Measurements from ENCODE around the gene YWHAG. TPM values are rescaled to one million over a fixed set of nuclear protein-coding genes. Genes with fewer than 3 reads are reported as not detected.

The YWHAG gene
- total and polyA plus RNA-seq, 2 experiments from 2014 or later = 82.2 to 179 TPM

GRCh38 chr7:76369018-76369417 lies 10.2 kb upstream of the YWHAG start:
- no peak overlapping the region for H3K4me2 ChIP-seq
- H3K9me2 ChIP-seq (ENCODE audit: insufficient read depth) = no peaks in the 10 kb centered on the region
- no peaks in the 10 kb centered on the region for H3K36me3 ChIP-seq (ENCODE audit: insufficient read depth)
- DNase-seq (ENCODE audit: low spot score) (no peak), ATAC-seq (no peak)
- no peaks in the 10 kb centered on the region for H3K79me2 ChIP-seq (replicated peaks; ENCODE audit: insufficient read depth)
- Mint-ChIP-seq H3K9me3 (no peaks in the 10 kb centered on the region), H3K4me3 (no peak overlapping the region), H3K4me1 (peaks cover 18% of the 10 kb centered on the region), H3K36me3 (ENCODE audit: low read depth) (no peaks in the 10 kb centered on the region), H3K27me3 (ENCODE audit: insufficient read depth, low read depth, poor library complexity) (peaks cover 14% of the 10 kb centered on the region), H3K27ac (no peak overlapping the region)
- H3K27ac ChIP-seq (ENCODE audit: low read depth) = no peak overlapping the region
- no peak for TF ChIP-seq NANOG (IDR thresholded peaks at IDR 0.05; ENCODE audit: borderline replicate concordance)
- TF ChIP-seq CREB1 (CRISPR knock-in tag; IDR thresholded peaks at IDR 0.05; ENCODE audit: low read depth) = no peak
- no peak for TF ChIP-seq POLR2AphosphoS5 (IDR thresholded peaks at IDR 0.05; ENCODE audit: low read depth)
- TF ChIP-seq ZNF462 (CRISPR knock-in tag; IDR thresholded peaks at IDR 0.05) = no peak
- TF ChIP-seq EZH2 (IDR thresholded peaks at IDR 0.05; ENCODE audit: low read depth, unreplicated experiment) = no peak
- no peak for TF ChIP-seq REST (IDR thresholded peaks at IDR 0.05; ENCODE audit: unreplicated experiment)
- TF ChIP-seq ETS1 (IDR thresholded peaks at IDR 0.05) = no peak
- no peak for TF ChIP-seq ZNF114 (CRISPR knock-in tag; IDR thresholded peaks at IDR 0.05)
- no peak for TF ChIP-seq STAT1 (IDR thresholded peaks at IDR 0.05; ENCODE audit: unreplicated experiment)
- TF ChIP-seq JUNB (IDR thresholded peaks at IDR 0.05; ENCODE audit: unreplicated experiment) = no peak
- TF ChIP-seq CTCF (conservative IDR thresholded peaks at IDR 0.05; ENCODE audit: low read depth in 2 of 2) = no peak
- TF ChIP-seq EZH2phosphoT487 (IDR thresholded peaks at IDR 0.05; ENCODE audit: unreplicated experiment) = no peak
- TF ChIP-seq ZNF331 (CRISPR knock-in tag; IDR thresholded peaks at IDR 0.05; ENCODE audit: low read depth) = no peak
- H3F3A ChIP-seq (replicated peaks; ENCODE audit: low read depth) = no peaks in the 10 kb centered on the region
- no peak overlapping the region for H3K4me3 ChIP-seq
- H3K4me1 ChIP-seq (ENCODE audit: insufficient read depth) = peaks cover 11% of the 10 kb centered on the region
- peak overlapping the region; percentile 87 for H2AFZ ChIP-seq
- no peaks in the 10 kb centered on the region for H3K27me3 ChIP-seq (ENCODE audit: insufficient read depth)
- H4K20me1 ChIP-seq (replicated peaks; ENCODE audit: insufficient read depth) = no peaks in the 10 kb centered on the region
